GM10248 (cell line): Measurements from ENCODE around the gene BACE2.
"Not testable (repeated sequence)": the region's sequence is repeated elsewhere in the genome, so short reads cannot be mapped to it uniquely, and the experiment has no call there.

Source experiments
- CTCF ChIA-PET: fragments of 300-600 bp; sonication (Branson Sonifier 250); formaldehyde crosslinking; extraction: SDS; loops from one replicate; lab custom pipeline; 2021; ENCODE audit warnings: antibody characterized with exemption; lab: Yijun Ruan, JAX
- POLR2A ChIA-PET: fragments of 350-650 bp; sonication (Branson Sonifier 250); formaldehyde crosslinking; extraction: SDS; loops from one replicate; lab custom pipeline; 2020; ENCODE audit warnings: antibody characterized with exemption; lab: Yijun Ruan, JAX
- DNase-seq: peaks from one replicate; pipeline ENCODE4 v3.0.0; 2012; ENCODE audit errors: extremely low spot score
- CTCF ChIP-seq: IDR thresholded peaks from 2 replicates; pipeline ENCODE4 v1.5.1; 2012; ENCODE audit warnings: mild to moderate bottlenecking, low read depth; ENCODE audit errors: extremely low read depth, missing control alignments, control extremely low read depth

The BACE2 gene

GRCh38 chr21:41183575-41183974, 15.6 kb downstream of the BACE2 start:
- POLR2A ChIA-PET, result no interaction called here
- CTCF ChIA-PET, result no interaction called here
- no peak for TF ChIP-seq CTCF
- no peak for DNase-seq

DNA sequence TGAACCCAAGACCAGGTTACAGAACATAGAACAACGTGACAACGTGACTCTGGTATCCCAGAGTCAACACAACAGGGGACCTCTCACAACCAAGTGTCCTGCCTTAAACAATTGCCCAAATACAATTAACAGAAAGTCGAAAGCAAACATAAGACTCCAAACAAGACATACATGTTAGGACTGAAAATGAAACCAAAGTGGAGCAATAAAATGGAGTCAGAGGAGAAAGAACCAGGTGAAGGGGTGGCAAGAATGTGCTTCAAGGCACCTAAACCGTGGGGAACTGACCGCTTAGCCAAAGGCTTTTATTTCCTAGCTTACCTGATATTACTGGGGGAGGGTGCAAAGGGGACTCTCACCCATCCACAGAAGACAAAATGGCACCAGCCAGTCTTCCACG, 17.8 kb downstream of the BACE2 start:
- ChIA-PET CTCF (no interaction called here), POLR2A (no interaction called here)
- TF ChIP-seq CTCF, result no peak
- DNase-seq, result no peak

DNA sequence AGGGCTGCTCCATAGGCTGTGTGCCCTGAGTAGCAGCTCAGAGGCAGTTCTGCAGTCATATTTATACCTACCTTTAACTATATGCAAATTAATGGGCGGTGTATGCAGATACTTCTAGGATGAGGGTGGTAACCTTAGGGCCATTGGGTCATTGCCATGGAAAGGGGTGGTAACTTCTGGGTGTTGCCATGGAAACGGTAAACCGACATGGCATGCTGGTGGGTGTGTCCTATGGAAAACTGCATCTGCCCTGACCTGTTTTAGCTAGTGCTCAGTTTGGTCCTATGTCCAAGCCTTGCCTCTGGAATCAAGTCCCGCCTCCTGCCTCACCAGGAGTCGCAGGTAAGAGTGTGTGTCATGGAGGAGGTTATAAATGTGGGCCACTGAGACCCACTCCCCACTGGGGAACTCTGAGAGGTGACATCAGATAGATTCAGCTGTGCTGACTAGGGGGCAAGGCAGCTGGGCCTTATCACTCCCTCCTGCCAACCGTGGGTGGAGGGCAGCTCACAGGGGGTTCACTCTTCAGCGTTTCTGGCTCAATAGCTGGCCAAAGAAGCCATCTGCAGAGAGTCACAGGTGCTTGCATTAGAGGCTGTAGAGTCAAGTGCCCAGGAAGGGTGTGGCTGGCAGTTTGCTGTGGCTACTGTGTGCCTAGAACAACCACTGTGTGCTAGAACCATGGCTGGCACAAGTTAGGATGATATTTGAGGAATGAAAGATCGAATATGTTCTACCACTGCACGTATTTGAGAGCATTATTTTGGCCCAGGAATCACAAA, 19.0 kb downstream of the BACE2 start:
- CTCF ChIA-PET, result no interaction called here
- POLR2A ChIA-PET, result no interaction called here
- TF ChIP-seq CTCF, result no peak
- DNase-seq, result no peak

DNA sequence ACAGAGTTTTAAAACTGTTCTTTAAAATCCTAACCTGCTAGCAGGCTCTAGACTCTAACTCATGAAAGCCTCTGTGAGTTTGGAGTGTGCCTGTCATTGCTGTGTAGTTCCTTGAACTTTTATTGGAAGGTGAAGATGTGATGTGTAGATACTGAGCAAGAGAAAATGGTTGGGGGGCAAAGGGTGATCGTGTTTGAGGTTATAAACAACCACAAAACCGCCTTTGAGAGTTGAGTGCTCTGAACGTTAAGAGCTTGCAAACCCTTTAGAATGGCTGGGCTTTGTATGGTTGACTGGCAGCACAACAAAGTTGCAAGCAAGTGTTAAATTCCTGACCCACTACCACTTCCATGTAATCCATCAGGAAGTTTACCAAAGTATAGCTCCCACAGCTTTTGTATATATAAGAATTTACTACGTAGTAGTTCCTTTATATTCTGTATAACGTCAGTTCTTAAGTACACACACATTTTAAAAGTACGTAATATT, 19.6 kb downstream of the BACE2 start:
- POLR2A ChIA-PET, result no interaction called here
- CTCF ChIA-PET, result no interaction called here
- TF ChIP-seq CTCF, result no peak
- DNase-seq, result no peak

- TF ChIP-seq CTCF, result no peak
- ChIA-PET POLR2A (no interaction called here), CTCF (no interaction called here)
- DNase-seq, result no peak
Observed at GRCh38 chr21:41188486-41189149, 20.7 kb downstream of the BACE2 start.

DNA sequence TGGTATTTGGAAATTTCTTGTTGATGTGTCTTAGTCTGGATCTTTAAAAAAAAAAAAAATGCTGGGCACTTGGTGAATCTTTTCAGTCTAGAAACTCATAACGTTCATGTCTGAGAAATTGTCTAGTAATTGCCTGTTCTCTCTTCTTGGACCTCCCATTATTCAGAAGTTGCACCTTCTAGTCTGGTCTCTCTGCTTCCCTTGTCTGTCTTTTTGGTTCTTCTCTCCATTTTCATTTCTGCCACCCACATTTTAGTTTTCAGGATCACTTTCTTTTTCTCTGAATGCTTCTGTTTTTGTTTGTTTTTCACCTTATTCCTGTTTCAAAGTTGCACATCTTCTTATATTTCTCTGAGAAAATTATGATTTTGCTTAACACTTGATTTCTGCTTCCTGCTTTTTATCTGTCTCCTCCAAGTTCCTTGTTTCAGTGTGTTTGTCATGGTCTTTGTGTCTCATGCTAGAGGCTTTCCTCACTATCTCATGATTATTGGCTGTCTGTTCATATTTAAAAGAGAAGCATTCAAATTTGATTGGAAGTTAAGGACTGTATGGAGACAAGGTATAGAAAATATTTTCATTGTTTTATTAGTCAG, 21.3 kb downstream of the BACE2 start:
- TF ChIP-seq CTCF, result no peak
- no peak for DNase-seq
- ChIA-PET CTCF (no interaction called here), POLR2A (no interaction called here)

- POLR2A ChIA-PET, DNase-seq, CTCF ChIA-PET: not testable (repeated sequence)
Observed at GRCh38 chr21:41192552-41192951, 24.6 kb downstream of the BACE2 start.
